ENCODE measurements around the gene FRYL.

FRYL gene

GRCh38 chr4:48799157-48799556 lies 19.1 kb upstream of the FRYL start:
- Histone ChIP-seq H3K4me3 (ENCODE audit: low read depth, low read length, poor library complexity, severe bottlenecking) (no peak overlapping the region), H3K79me2 (ENCODE audit: insufficient read depth, low read length) (no peaks in the 10 kb centered on the region), H3K4me2 (ENCODE audit: low read length) (no peak overlapping the region), H4K20me1 (ENCODE audit: insufficient read depth, low read length) (no peaks in the 10 kb centered on the region), H3K9me3 (ENCODE audit: low read length) (no peaks in the 10 kb centered on the region), H3K4me1 (ENCODE audit: insufficient read depth, low read length, severe bottlenecking) (no peaks in the 10 kb centered on the region), H3K9me2 (ENCODE audit: low read depth, low read length) (no peaks in the 10 kb centered on the region), H3K27me3 (ENCODE audit: insufficient read depth, low read length) (no peaks in the 10 kb centered on the region), H3K27ac (ENCODE audit: low read depth, low read length, poor library complexity, severe bottlenecking) (no peak overlapping the region), H3F3A (ENCODE audit: insufficient read depth, low read length) (no peaks in the 10 kb centered on the region), H3K36me3 (ENCODE audit: insufficient read depth, low read length) (no peaks in the 10 kb centered on the region), H2AFZ (ENCODE audit: low read length) (no peak overlapping the region), H3K9ac (ENCODE audit: low read length) (no peak overlapping the region)
- TF ChIP-seq EZH2 (IDR thresholded peaks at IDR 0.05; ENCODE audit: borderline replicate concordance, low read length) = no peak
- TF ChIP-seq CTCF (IDR thresholded peaks at IDR 0.05; ENCODE audit: low read length) = no peak

GRCh38 chr4:48798117-48798516 lies 18.0 kb upstream of the FRYL start:
- H3K9me3 ChIP-seq (ENCODE audit: low read length) = no peaks in the 10 kb centered on the region
- TF ChIP-seq CTCF (IDR thresholded peaks at IDR 0.05; ENCODE audit: low read length) = no peak
- no peak overlapping the region for H2AFZ ChIP-seq (ENCODE audit: low read length)
- no peaks in the 10 kb centered on the region for H3K4me1 ChIP-seq (ENCODE audit: insufficient read depth, low read length, severe bottlenecking)
- H3K27ac ChIP-seq (ENCODE audit: low read depth, low read length, poor library complexity, severe bottlenecking) = no peak overlapping the region
- no peaks in the 10 kb centered on the region for H4K20me1 ChIP-seq (ENCODE audit: insufficient read depth, low read length)
- no peaks in the 10 kb centered on the region for H3K9me2 ChIP-seq (ENCODE audit: low read depth, low read length)
- H3K79me2 ChIP-seq (ENCODE audit: insufficient read depth, low read length) = no peaks in the 10 kb centered on the region
- no peak overlapping the region for H3K9ac ChIP-seq (ENCODE audit: low read length)
- H3K4me2 ChIP-seq (ENCODE audit: low read length) = no peak overlapping the region
- no peaks in the 10 kb centered on the region for H3K27me3 ChIP-seq (ENCODE audit: insufficient read depth, low read length)
- H3K4me3 ChIP-seq (ENCODE audit: low read depth, low read length, poor library complexity, severe bottlenecking) = no peak overlapping the region
- no peaks in the 10 kb centered on the region for H3K36me3 ChIP-seq (ENCODE audit: insufficient read depth, low read length)
- no peaks in the 10 kb centered on the region for H3F3A ChIP-seq (ENCODE audit: insufficient read depth, low read length)

GRCh38 chr4:48796927-48797679 lies 17.0 kb upstream of the FRYL start:
- Histone ChIP-seq H3K79me2 (ENCODE audit: insufficient read depth, low read length) (no peaks in the 10 kb centered on the region), H3K27ac (ENCODE audit: low read depth, low read length, poor library complexity, severe bottlenecking) (no peak overlapping the region), H3K9ac (ENCODE audit: low read length) (no peak overlapping the region), H3K36me3 (ENCODE audit: insufficient read depth, low read length) (no peaks in the 10 kb centered on the region), H2AFZ (ENCODE audit: low read length) (0 out of 2 replicates have a peak overlapping the region, but pooled peaks have one; percentile 13), H3K4me1 (ENCODE audit: insufficient read depth, low read length, severe bottlenecking) (peaks cover 8% of the 10 kb centered on the region), H3K4me3 (ENCODE audit: low read depth, low read length, poor library complexity, severe bottlenecking) (no peak overlapping the region), H3K9me3 (ENCODE audit: low read length) (no peaks in the 10 kb centered on the region), H3K4me2 (ENCODE audit: low read length) (no peak overlapping the region), H3K9me2 (ENCODE audit: low read depth, low read length) (no peaks in the 10 kb centered on the region), H3F3A (ENCODE audit: insufficient read depth, low read length) (no peaks in the 10 kb centered on the region), H4K20me1 (ENCODE audit: insufficient read depth, low read length) (no peaks in the 10 kb centered on the region), H3K27me3 (ENCODE audit: insufficient read depth, low read length) (no peaks in the 10 kb centered on the region)
- no peak for TF ChIP-seq EZH2 (IDR thresholded peaks at IDR 0.05; ENCODE audit: borderline replicate concordance, low read length)
- TF ChIP-seq CTCF (IDR thresholded peaks at IDR 0.05; ENCODE audit: low read length) = no peak

All from OCI-LY1 (cell line).